ENCODE results near the gene DPP6. TPM values are rescaled to one million over a fixed set of nuclear protein-coding genes. Genes with fewer than 3 reads are reported as not detected.

The DPP6 gene
- total RNA-seq, 2 donors from 2014 or later, result not detected

DNA sequence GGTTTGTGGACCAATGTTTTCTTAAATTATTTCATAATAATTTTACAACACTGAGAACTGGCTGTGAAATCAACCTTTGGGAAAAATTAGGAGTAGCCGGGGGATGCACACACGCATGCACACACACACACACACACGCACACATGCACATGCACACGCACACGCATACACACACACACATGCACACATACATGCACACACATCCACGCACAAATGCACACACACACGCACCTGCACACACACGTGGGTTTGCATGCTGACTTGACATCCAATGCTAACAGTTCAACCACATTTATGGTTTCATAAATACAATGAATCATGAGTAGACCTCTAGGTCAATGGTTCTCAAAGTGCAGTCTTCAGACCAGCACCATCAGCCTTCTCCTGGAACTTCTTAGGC, 354.1 kb downstream of the DPP6 start:
- ATAC-seq (replicated peaks in 1 of 2), result no peak
- Mint-ChIP-seq H3K27ac (no peak overlapping the region), H3K36me3 (ENCODE audit: insufficient read depth in 2 of 2) (no peaks in the 10 kb centered on the region), H3K9me3 (peaks cover 2 to 4% of the 10 kb centered on the region in 2 donors), H3K27me3 (ENCODE audit: low read depth) (no peaks in the 10 kb centered on the region), H3K4me3 (no peak overlapping the region), H3K4me1 (ENCODE audit: low read depth) (no peaks in the 10 kb centered on the region)
- DNase-seq, result no peak

DNA sequence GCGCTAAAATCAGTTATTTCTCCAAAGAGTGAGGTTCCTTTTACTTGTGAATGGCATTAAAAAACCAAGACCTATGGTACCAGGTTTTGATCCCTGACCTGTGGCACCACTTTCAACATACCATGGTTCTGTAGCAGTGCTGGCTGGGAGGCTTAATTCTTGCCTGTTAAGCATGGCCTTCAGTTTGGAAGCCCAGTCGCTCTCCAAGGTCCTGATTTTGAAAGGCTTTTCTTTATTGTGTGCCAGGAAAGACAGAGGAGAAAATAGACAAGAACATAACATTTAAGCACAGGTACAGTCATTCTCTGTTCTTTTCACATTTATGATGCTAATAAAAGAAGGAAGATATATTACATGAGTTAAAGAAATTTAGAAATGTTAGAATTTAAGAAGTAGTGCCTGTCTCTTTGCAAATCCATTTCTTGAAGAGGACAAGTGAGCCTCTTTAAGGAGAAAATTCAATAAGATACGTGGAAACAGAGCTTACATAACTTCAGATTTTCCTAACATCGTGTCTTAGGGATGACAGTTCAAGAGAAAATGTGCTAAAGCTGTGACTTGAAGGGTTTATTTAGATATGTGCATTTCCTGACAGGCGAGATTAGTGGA, 357.6 kb downstream of the DPP6 start:
- no peaks in the 10 kb centered on the region for H3K36me3 Mint-ChIP-seq (ENCODE audit: insufficient read depth in 2 of 2)
- DNase-seq, result no peak

DNA sequence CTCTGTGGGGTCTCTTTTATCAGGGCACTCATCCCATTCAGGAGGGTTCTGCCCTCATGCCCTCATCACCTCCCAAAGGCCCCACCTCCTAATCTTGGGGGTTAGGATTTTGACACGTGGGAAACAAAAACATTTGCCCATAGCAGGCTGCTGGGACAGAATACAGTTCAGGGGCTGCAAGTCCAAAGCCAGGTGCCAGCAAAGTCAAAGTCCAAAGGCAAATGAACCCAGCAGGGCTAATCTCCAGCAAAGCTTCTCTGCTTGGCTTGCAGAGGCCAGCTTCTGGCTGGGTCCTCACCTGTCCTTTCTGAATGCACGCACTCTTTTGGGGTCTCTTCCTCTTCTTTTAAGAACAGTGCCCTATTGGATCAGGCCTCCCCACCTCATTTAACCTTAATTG, 359.9 kb downstream of the DPP6 start:
- Mint-ChIP-seq H3K27me3 (ENCODE audit: low read depth) (no peaks in the 10 kb centered on the region), H3K4me1 (ENCODE audit: low read depth) (no peaks in the 10 kb centered on the region), H3K9me3 (peaks cover 6 to 7% of the 10 kb centered on the region in 2 donors), H3K36me3 (ENCODE audit: insufficient read depth in 2 of 2) (no peaks in the 10 kb centered on the region), H3K27ac (no peak overlapping the region), H3K4me3 (no peak overlapping the region)
- ATAC-seq (replicated peaks in 1 of 2) (no peak), DNase-seq (no peak)

More for the DNA sequence above, 357.6 kb downstream of the DPP6 start:
- Mint-ChIP-seq H3K9me3 (peaks cover 3 to 4% of the 10 kb centered on the region in 2 donors), H3K27me3 (ENCODE audit: low read depth) (no peaks in the 10 kb centered on the region), H3K4me3 (no peak overlapping the region), H3K4me1 (ENCODE audit: low read depth) (no peaks in the 10 kb centered on the region), H3K27ac (no peak overlapping the region)
- ATAC-seq (replicated peaks in 1 of 2), result no peak

DNA sequence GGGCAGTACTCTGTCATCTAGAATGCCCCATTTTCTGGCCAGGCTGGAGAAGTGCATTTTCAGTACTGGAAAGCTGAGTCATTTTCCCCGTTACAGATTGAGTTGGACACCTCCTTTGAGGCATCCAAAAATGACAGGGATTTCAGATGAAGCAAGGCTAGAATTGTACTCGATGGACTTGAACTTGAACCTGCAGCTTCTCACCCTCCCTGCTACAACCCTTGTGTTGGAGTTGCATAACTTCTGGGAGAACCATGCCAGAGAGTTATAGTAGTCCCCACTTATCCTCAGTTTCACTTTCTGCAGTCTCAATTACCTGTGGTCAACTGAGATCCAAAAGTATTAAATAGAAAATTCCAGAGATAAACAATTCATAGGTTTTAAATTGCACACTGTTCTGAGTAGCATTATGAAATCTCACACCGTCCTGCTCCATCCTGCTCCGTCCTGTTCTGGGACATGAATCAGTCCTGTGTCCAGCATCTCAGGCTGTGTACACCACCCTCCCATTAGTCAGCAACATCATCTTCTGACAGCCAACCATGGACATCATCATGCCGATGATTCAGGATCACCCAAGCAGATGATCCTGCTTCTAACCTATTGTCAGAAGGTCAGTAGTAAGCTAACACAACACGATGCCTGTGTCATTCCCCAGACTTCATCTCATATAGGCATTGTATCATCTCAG, 363.7 kb downstream of the DPP6 start:
- Mint-ChIP-seq H3K4me1 (ENCODE audit: low read depth) (no peaks in the 10 kb centered on the region), H3K4me3 (no peak overlapping the region), H3K9me3 (peaks cover 10 to 11% of the 10 kb centered on the region in 2 donors), H3K27ac (no peak overlapping the region), H3K36me3 (ENCODE audit: insufficient read depth in 2 of 2) (no peaks in the 10 kb centered on the region), H3K27me3 (ENCODE audit: low read depth) (no peaks in the 10 kb centered on the region)
- ATAC-seq (replicated peaks in 1 of 2), result no peak
- DNase-seq, result no peak

DNA sequence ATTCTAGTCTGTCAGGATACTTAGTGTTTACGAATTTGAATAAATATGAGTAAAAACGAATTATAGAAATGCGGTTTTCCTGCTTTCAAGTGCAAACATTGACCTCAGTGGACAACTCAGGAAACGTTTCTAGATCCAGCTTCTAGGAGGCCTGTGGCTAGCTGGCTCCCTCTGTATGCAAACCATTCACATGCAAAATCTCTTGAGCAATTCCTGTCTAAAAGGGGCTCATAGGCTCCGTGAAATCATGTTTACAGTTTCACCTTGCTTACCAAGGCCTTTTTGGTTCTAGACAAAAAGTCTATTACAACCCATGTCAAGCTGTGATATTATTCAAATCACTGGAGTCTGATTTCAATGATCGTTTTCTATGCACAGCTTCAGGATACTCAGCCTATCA, 364.5 kb downstream of the DPP6 start:
- DNase-seq (no peak), ATAC-seq (replicated peaks in 1 of 2) (no peak)
- H3K4me1 Mint-ChIP-seq (ENCODE audit: low read depth), result no peaks in the 10 kb centered on the region
- no peak overlapping the region for H3K27ac Mint-ChIP-seq
- H3K9me3 Mint-ChIP-seq, result peaks cover 10 to 13% of the 10 kb centered on the region in 2 donors
- no peaks in the 10 kb centered on the region for H3K36me3 Mint-ChIP-seq (ENCODE audit: insufficient read depth in 2 of 2)
- H3K27me3 Mint-ChIP-seq (ENCODE audit: low read depth), result no peaks in the 10 kb centered on the region
- H3K4me3 Mint-ChIP-seq, result no peak overlapping the region

DNA sequence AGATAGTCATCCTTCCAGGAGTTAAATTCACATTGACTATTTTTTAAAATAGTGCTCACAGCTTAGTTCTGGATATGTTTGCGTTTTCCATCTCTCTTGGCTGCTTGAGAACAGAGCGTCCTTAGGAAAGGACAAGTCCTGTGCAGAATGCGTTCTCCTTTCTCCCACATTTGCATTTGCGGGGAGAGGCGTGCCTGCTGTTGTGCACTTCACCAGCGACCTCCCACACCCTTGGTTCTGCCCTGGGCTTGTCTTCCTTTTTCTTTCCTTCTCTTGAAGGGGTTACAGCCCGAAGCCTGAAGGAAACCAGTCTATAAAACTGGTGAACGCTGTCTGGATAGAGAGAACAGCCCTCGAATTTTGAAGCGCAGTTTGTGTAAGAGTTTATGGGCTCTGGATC, 367.1 kb downstream of the DPP6 start:
- Mint-ChIP-seq H3K27ac (no peak overlapping the region), H3K4me3 (no peak overlapping the region)

DNA sequence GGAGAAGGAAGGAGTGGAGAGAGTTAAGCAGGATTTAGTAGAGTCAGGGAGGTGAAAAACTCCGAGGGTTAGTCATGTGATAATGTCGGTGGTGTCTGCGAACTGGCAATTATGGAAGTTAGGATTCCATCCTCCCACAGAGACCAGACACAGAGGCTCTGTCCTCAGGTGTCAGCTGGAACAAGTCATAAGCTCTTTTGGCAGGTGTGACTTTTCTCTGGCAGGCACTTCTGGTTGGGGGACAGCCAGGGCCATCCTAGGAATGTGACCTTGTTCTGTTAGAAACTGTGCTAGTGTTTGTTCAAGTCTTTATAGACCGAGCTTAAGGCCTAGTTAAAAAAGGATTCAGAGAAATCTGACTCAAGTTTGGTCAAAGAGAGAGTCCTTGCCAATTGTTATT, 371.0 kb downstream of the DPP6 start:
- no peak for ATAC-seq (replicated peaks in 1 of 2)
- no peak overlapping the region for H3K27ac Mint-ChIP-seq

More for the DNA sequence above, 367.1 kb downstream of the DPP6 start:
- Mint-ChIP-seq H3K27me3 (ENCODE audit: low read depth) (no peaks in the 10 kb centered on the region), H3K4me1 (ENCODE audit: low read depth) (no peaks in the 10 kb centered on the region), H3K36me3 (ENCODE audit: insufficient read depth in 2 of 2) (no peaks in the 10 kb centered on the region), H3K9me3 (peaks cover 8 to 14% of the 10 kb centered on the region in 2 donors)
- ATAC-seq (replicated peaks in 1 of 2) (no peak), DNase-seq (no peak)

DNA sequence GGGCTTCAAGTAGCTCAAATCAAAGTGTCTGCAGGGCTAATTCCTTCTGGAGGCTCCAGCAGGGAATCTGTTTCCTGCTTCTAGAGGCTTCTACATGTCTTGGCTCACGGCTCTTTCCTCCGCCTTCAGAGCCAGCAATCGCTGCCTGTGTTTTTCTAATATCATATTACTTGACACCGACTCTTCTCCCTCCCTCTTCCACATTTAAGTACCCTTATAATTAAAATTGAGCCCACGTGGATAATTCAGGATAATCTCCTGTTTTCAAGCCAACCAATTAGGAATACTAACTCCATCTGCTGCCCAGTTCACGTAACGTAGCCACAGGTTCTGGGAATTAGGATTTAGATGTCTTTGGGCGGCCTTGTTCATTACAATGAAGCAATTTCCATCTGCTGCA, 372.2 kb downstream of the DPP6 start:
- Mint-ChIP-seq H3K27ac (no peak overlapping the region), H3K27me3 (ENCODE audit: low read depth) (no peaks in the 10 kb centered on the region), H3K36me3 (ENCODE audit: insufficient read depth in 2 of 2) (no peaks in the 10 kb centered on the region), H3K4me3 (no peak overlapping the region), H3K4me1 (ENCODE audit: low read depth) (no peaks in the 10 kb centered on the region), H3K9me3 (peaks cover 3 to 9% of the 10 kb centered on the region in 2 donors)
- ATAC-seq (replicated peaks in 1 of 2), result no peak
- no peak for DNase-seq

More for the DNA sequence above, 371.0 kb downstream of the DPP6 start:
- H3K9me3 Mint-ChIP-seq, result peaks cover under 1 to 9% of the 10 kb centered on the region in 2 donors
- H3K36me3 Mint-ChIP-seq (ENCODE audit: insufficient read depth in 2 of 2), result no peaks in the 10 kb centered on the region
- no peak for DNase-seq
- no peaks in the 10 kb centered on the region for H3K27me3 Mint-ChIP-seq (ENCODE audit: low read depth)
- no peak overlapping the region for H3K4me3 Mint-ChIP-seq
- no peaks in the 10 kb centered on the region for H3K4me1 Mint-ChIP-seq (ENCODE audit: low read depth)

DNA sequence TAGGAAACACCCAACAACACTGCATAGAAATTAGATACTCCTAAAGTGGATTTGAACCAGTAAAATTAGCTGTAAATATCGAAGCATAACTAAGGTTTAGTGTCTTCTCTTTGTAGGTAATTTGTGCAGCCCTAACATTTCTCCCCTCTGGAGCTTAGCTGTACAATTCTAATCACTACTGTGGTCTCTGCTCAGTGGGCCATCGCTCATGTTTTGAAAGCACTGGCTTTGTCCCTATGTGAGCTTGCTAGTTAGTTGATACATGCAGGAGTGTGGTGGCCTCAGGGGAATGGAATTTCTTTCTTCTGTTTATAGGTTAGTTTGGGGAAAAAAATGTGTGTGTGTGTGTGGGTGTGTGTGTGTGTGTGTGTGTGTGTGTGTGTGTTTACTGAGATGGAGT, 373.1 kb downstream of the DPP6 start:
- DNase-seq (no peak), ATAC-seq (replicated peaks in 1 of 2) (no peak)
- Mint-ChIP-seq H3K9me3 (peaks cover 3 to 7% of the 10 kb centered on the region in 2 donors), H3K4me3 (no peak overlapping the region), H3K4me1 (ENCODE audit: low read depth) (no peaks in the 10 kb centered on the region), H3K27me3 (ENCODE audit: low read depth) (no peaks in the 10 kb centered on the region), H3K27ac (no peak overlapping the region), H3K36me3 (ENCODE audit: insufficient read depth in 2 of 2) (no peaks in the 10 kb centered on the region)

DNA sequence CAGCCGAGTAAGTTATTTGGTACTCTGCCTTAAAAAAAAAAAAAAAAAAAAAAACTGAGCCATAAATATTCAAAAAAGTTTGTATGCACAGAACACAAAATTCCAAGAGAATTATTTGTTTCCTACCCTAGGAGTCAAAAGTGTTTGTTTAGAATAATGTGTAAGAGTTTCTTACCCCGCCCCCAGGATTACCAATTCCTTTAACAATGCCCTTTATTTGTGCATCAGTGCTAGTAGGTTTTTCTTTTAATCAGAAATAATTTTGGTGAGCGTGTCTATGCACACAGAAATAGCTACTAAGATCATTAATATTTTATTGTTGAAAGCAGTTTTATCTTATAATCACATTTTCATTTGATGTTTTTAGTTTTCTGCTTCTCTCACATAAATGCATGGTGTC, 374.6 kb downstream of the DPP6 start:
- peaks cover 0 to 1% of the 10 kb centered on the region in 2 donors for H3K36me3 Mint-ChIP-seq (ENCODE audit: insufficient read depth in 2 of 2)
- no peak for DNase-seq
- peaks cover 3 to 6% of the 10 kb centered on the region in 2 donors for H3K9me3 Mint-ChIP-seq
- no peak overlapping the region for H3K4me3 Mint-ChIP-seq
- H3K4me1 Mint-ChIP-seq (ENCODE audit: low read depth), result no peaks in the 10 kb centered on the region
- no peak for ATAC-seq (replicated peaks in 1 of 2)
- no peak overlapping the region for H3K27ac Mint-ChIP-seq
- no peaks in the 10 kb centered on the region for H3K27me3 Mint-ChIP-seq (ENCODE audit: low read depth)

DNA sequence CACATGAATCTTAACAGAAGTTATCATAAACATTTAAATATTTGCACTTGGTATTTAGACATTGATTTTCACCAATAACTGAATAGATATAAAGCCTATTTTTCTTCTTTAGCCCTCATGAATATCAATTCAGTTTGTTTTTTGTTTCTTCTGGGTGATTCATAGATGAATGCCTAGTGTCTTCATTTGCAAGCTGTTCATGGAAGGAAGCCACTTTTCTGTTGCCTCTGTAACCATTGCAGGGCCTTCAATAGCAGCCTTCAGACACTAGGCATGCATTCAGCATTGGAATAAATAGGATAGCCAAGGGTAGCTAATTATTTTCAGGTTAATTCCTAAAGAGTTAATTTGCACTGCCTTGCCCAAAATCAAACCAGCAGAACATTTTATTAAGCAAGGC, 375.3 kb downstream of the DPP6 start:
- Mint-ChIP-seq H3K36me3 (ENCODE audit: insufficient read depth in 2 of 2) (peaks cover 0 to 2% of the 10 kb centered on the region in 2 donors), H3K27me3 (ENCODE audit: low read depth) (no peaks in the 10 kb centered on the region), H3K4me1 (ENCODE audit: low read depth) (no peaks in the 10 kb centered on the region), H3K4me3 (no peak overlapping the region), H3K9me3 (peaks cover 3 to 4% of the 10 kb centered on the region in 2 donors), H3K27ac (no peak overlapping the region)
- DNase-seq (no peak), ATAC-seq (replicated peaks in 1 of 2) (no peak)

DNA sequence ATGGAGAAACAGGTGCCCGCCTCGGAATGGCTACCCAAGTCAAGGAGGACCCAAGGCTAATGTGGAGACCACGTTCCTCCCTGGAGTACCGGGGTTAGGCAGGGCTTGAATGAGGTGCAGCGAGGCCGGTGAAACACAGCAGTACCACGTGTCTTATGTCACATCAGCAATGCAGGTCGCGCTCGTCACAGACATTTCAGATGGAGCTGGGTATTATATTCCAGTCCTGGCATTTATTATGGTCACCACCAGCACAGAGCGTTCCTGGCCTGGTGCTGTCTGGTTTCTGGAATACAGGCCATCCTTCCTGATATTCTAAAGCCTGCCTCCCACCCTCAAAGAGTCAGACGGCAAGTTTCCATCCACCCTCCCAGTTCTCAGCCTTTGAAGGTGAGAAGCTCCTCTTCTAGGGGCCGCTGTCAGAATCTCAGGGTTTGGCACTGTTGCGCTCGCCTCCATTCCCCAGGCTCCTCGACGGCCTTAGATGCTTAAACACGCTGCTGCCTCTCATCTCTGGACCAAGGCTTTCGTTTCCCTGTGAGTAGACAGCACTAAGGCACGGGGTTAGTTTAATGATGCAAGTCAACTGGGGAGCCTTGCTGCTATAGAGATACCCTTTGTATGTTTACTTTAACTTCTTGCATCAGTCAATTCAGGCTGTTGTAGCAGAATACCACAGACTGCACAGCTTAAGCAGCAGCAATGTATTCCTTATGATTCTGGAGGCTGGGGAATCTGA, 377.6 kb downstream of the DPP6 start:
- no peaks in the 10 kb centered on the region for H3K4me1 Mint-ChIP-seq (ENCODE audit: low read depth)
- H3K27me3 Mint-ChIP-seq (ENCODE audit: low read depth), result no peaks in the 10 kb centered on the region
- DNase-seq, result no peak
- no peak for ATAC-seq (replicated peaks in 1 of 2)
- H3K9me3 Mint-ChIP-seq, result peaks cover 6% of the 10 kb centered on the region in 2 donors
- H3K27ac Mint-ChIP-seq, result no peak overlapping the region
- peaks cover 0 to 2% of the 10 kb centered on the region in 2 donors for H3K36me3 Mint-ChIP-seq (ENCODE audit: insufficient read depth in 2 of 2)
- H3K4me3 Mint-ChIP-seq, result no peak overlapping the region

DNA sequence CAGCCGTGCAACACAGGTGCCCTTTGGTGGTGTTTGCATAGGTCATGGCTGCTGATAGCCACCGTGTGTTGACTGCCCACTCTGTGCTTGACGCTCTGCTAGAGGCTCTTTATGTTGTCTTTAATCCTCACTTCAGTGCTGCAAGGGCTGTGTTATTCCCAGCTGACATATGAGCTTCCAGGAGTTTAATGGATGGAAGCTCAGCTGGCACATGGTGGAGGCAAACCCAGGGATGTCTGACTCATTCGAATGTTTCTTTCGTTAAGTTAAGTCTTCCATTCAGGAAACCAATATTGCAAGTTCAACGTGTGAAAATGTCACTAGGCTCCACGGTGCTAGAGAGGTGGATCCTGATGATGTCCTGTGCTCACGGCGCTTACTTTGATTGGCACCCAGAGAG, 378.4 kb downstream of the DPP6 start:
- no peak for DNase-seq
- Mint-ChIP-seq H3K36me3 (ENCODE audit: insufficient read depth in 2 of 2) (peaks cover 0 to 2% of the 10 kb centered on the region in 2 donors), H3K4me3 (no peak overlapping the region), H3K27me3 (ENCODE audit: low read depth) (no peaks in the 10 kb centered on the region), H3K4me1 (ENCODE audit: low read depth) (no peaks in the 10 kb centered on the region), H3K9me3 (peaks cover 6 to 7% of the 10 kb centered on the region in 2 donors), H3K27ac (no peak overlapping the region)
- ATAC-seq (replicated peaks in 1 of 2), result no peak
